H1 (cell line): ENCODE results near the gene GNAL. TPM values are rescaled to one million over a fixed set of nuclear protein-coding genes. Genes with fewer than 3 reads are reported as not detected.

Experiments
- CTCF ChIA-PET: fragments of 300-600 bp; sonication (Branson Sonifier 250); formaldehyde crosslinking; loops from one replicate; lab custom pipeline; 2021; ENCODE audit not compliant: partially characterized antibody; lab: Charles Lee
- POLR2A ChIA-PET: fragments of 300-600 bp; sonication (Branson Sonifier 250); formaldehyde crosslinking; loops from one replicate; lab custom pipeline; 2021; ENCODE audit warnings: inconsistent platforms; ENCODE audit not compliant: partially characterized antibody; lab: Charles Lee
- DNase-seq, 2 experiments: peaks; one replicate each; pipeline versions ENCODE4 v3.0.0 to v3.0.0-alpha.2; 2010 to 2022; ENCODE audit warnings: low spot score in 2 of 2, low read depth in 1 of 2, mixed read lengths in 1 of 2
- FAIRE-seq: peaks from 2 replicates; lab custom pipeline; 2011; peaks lifted over from hg19 to GRCh38; lab: Jason Lieb, UNC
- H2AFZ ChIP-seq: 2 replicates; pipeline ENCODE4 v1.8.1; 2012; ENCODE audit warnings: low read length, inconsistent platforms
- H2AK5ac ChIP-seq: 2 replicates; pipeline ENCODE4 v1.6.1; 2013; ENCODE audit warnings: low read depth, low read length
- H2BK120ac ChIP-seq: replicated peaks from 2 replicates; pipeline ENCODE3; 2013; ENCODE audit warnings: low read depth, low read length, inconsistent platforms
- H2BK12ac ChIP-seq: 2 replicates; pipeline ENCODE4 v1.6.1; 2013; ENCODE audit warnings: low read depth, low read length
- H2BK15ac ChIP-seq: 2 replicates; pipeline ENCODE4 v1.6.1; 2013; ENCODE audit warnings: low read length
- H2BK20ac ChIP-seq: 2 replicates; pipeline ENCODE4 v1.6.1; 2013; ENCODE audit warnings: low read length
- H2BK5ac ChIP-seq: 2 replicates; pipeline ENCODE4 v1.6.1; 2013; ENCODE audit warnings: low read depth, low read length
- H3K14ac ChIP-seq: 2 replicates; pipeline ENCODE4 v1.6.1; 2013; ENCODE audit warnings: inconsistent platforms; ENCODE audit not compliant: insufficient read length
- H3K18ac ChIP-seq: 2 replicates; pipeline ENCODE4 v1.6.1; 2013; ENCODE audit warnings: low read length; ENCODE audit errors: extremely low read depth
- H3K23ac ChIP-seq: 2 replicates; pipeline ENCODE4 v1.6.1; 2013; ENCODE audit warnings: inconsistent platforms; ENCODE audit not compliant: insufficient read length
- H3K23me2 ChIP-seq: 2 replicates; pipeline ENCODE4 v1.6.1; 2013; ENCODE audit warnings: low read depth, low read length
- H3K27ac ChIP-seq: 2 replicates; pipeline ENCODE4 v1.6.1; 2011; ENCODE audit warnings: low read depth, low read length, inconsistent platforms
- H3K27me3 ChIP-seq, 4 experiments: replicated peaks in 1 of 4; 1 replicate in 1 of 4; 2 replicates in 3 of 4; pipeline versions ENCODE4 v1.6.1 to v1.8.1; 2011 to 2013; ENCODE audit warnings: low read length in 3 of 4, mild to moderate bottlenecking in 3 of 4, inconsistent platforms in 2 of 4, mixed read lengths in 2 of 4, moderate library complexity in 1 of 4; ENCODE audit not compliant: control insufficient read depth in 3 of 4, insufficient read depth in 3 of 4; ENCODE audit errors: extremely low read depth in 1 of 4
- H3K36me3 ChIP-seq, 4 experiments: 2 replicates each; pipeline versions ENCODE4 v1.6.1 to v1.8.1; 2011 to 2013; ENCODE audit warnings: mild to moderate bottlenecking in 4 of 4, low read length in 3 of 4, moderate library complexity in 2 of 4, control low read depth in 1 of 4, inconsistent platforms in 1 of 4; ENCODE audit not compliant: insufficient read depth in 4 of 4, control insufficient read depth in 2 of 4
- H3K4ac ChIP-seq: replicated peaks from 2 replicates; pipeline ENCODE3; 2013; ENCODE audit warnings: low read length, low read depth, mixed read lengths, inconsistent platforms; ENCODE audit not compliant: insufficient read length
- H3K4me1 ChIP-seq, 4 experiments: replicated peaks in 1 of 4; 1 replicate in 1 of 4; 2 replicates in 3 of 4; pipeline versions ENCODE4 v1.6.1 to v1.8.1; 2011 to 2013; ENCODE audit warnings: low read length in 3 of 4, inconsistent platforms in 2 of 4, mixed read lengths in 1 of 4; ENCODE audit not compliant: insufficient read depth in 4 of 4, control insufficient read depth in 3 of 4
- H3K4me2 ChIP-seq, 2 experiments: 2 replicates each; pipeline versions ENCODE4 v1.6.1 to v1.8.1; 2011 to 2013; ENCODE audit warnings: low read depth in 2 of 2, low read length in 2 of 2, control low read depth in 1 of 2, inconsistent platforms in 1 of 2, mild to moderate bottlenecking in 1 of 2; ENCODE audit not compliant: insufficient read depth in 1 of 2
- H3K4me3 ChIP-seq, 4 experiments: fragments of 200-600, 300-600 bp in 1 of 4; sonication (generic), shearing (Covaris generic), sonication (Bioruptor Twin) in 1 of 4; 2 replicates each; pipeline versions ENCODE4 v1.5.1 to v1.8.1; 2011 to 2016; ENCODE audit warnings: low read length in 4 of 4, low read depth in 3 of 4, control low read depth in 2 of 4, inconsistent platforms in 2 of 4, mild to moderate bottlenecking in 2 of 4, mixed read lengths in 1 of 4, moderate library complexity in 1 of 4; ENCODE audit not compliant: insufficient read depth in 2 of 4; ENCODE audit errors: extremely low read depth in 1 of 4
- H3K56ac ChIP-seq: replicated peaks from 2 replicates; pipeline ENCODE3; 2013; ENCODE audit warnings: low read depth, mild to moderate bottlenecking, mixed read lengths, low read length, inconsistent platforms; ENCODE audit not compliant: insufficient read length
- H3K79me1 ChIP-seq: 2 replicates; pipeline ENCODE4 v1.6.1; 2013; ENCODE audit warnings: low read depth, low read length, control low read depth
- H3K79me2 ChIP-seq, 2 experiments: 2 replicates each; pipeline versions ENCODE4 v1.6.1 to v1.8.1; 2012 to 2013; ENCODE audit warnings: low read length in 2 of 2, mild to moderate bottlenecking in 2 of 2, inconsistent platforms in 1 of 2; ENCODE audit not compliant: insufficient read depth in 2 of 2, control insufficient read depth in 1 of 2
- H3K9ac ChIP-seq, 4 experiments: replicated peaks in 1 of 4; 1 replicate in 1 of 4; 2 replicates in 3 of 4; pipeline versions ENCODE4 v1.6.1 to v1.8.1; 2011 to 2013; ENCODE audit warnings: low read depth in 3 of 4, low read length in 3 of 4, control low read depth in 2 of 4, mild to moderate bottlenecking in 2 of 4, moderate library complexity in 2 of 4, inconsistent platforms in 1 of 4; ENCODE audit errors: extremely low read depth in 1 of 4
- H3K9me3 ChIP-seq, 2 experiments: 2 replicates each; pipeline versions ENCODE4 v1.6.1 to v1.8.1; 2012 to 2013; ENCODE audit warnings: mild to moderate bottlenecking in 2 of 2, moderate library complexity in 2 of 2, control low read depth in 1 of 2, inconsistent platforms in 1 of 2, low read depth in 1 of 2, low read length in 1 of 2, mixed read lengths in 1 of 2; ENCODE audit not compliant: insufficient read depth in 2 of 2
- H4K20me1 ChIP-seq, 2 experiments: replicated peaks in 1 of 2; 2 replicates each; pipeline versions ENCODE3 to v1.8.1; 2011 to 2013; ENCODE audit warnings: inconsistent platforms in 2 of 2, low read length in 2 of 2, mild to moderate bottlenecking in 1 of 2; ENCODE audit not compliant: insufficient read depth in 2 of 2, control insufficient read depth in 1 of 2
- H4K5ac ChIP-seq: 2 replicates; pipeline ENCODE4 v1.6.1; 2013; ENCODE audit warnings: low read length, low read depth, mixed read lengths, inconsistent platforms; ENCODE audit not compliant: insufficient read length
- H4K8ac ChIP-seq: 2 replicates; pipeline ENCODE4 v1.8.0; 2013; ENCODE audit warnings: mild to moderate bottlenecking, moderate library complexity, low read length, inconsistent platforms; ENCODE audit not compliant: insufficient read depth; ENCODE audit errors: extremely low read depth
- H4K91ac ChIP-seq: replicated peaks from 2 replicates; pipeline ENCODE3; 2013; ENCODE audit warnings: low read length, mixed read lengths, inconsistent platforms; ENCODE audit not compliant: insufficient read length
- KDM4A ChIP-seq: IDR thresholded peaks from one replicate; pipeline ENCODE4 v1.7.1; 2012; ENCODE audit warnings: low read depth, mild to moderate bottlenecking, moderate library complexity, low read length, inconsistent platforms; ENCODE audit not compliant: severe bottlenecking
- POLR2A ChIP-seq, 2 experiments: IDR thresholded peaks; 1 replicate in 1 of 2; 2 replicates in 1 of 2; pipeline ENCODE4 v1.6.1; 2011; ENCODE audit warnings: low read depth in 2 of 2, low read length in 2 of 2, mild to moderate bottlenecking in 2 of 2; ENCODE audit errors: control extremely low read depth in 1 of 2
- YY1 ChIP-seq: IDR thresholded peaks from 2 replicates; pipeline ENCODE4 v1.6.1; 2011; ENCODE audit warnings: low read depth, mild to moderate bottlenecking, low read length
- WGBS, 2 experiments: shearing (Covaris generic) in 1 of 2; methylation state at CpG; one replicate each; pipeline versions ENCODE4 v1.1.6 to v1.1.7; 2013 to 2015; ENCODE audit warnings: low lambda C conversion rate in 2 of 2, mixed read lengths in 2 of 2, inconsistent platforms in 1 of 2, low coverage in 1 of 2, missing lambda C conversion rate in 1 of 2; ENCODE audit not compliant: insufficient replicate concordance in 2 of 2, insufficient coverage in 1 of 2, insufficient read length in 1 of 2; ENCODE audit errors: extremely low coverage in 1 of 2, missing lambda C conversion rate in 1 of 2; 5-methylcytosine and 5-hydroxymethylcytosine counted together
- polyA plus RNA-seq, 7 experiments: library from polyadenylated mRNA; depleted of rRNA in 3 of 7; stranded (reverse) in 5 of 7; unstranded in 2 of 7; fragments of >200 nt in 5 of 7; fragments of 200-250 nt in 2 of 7; gene quantifications; 1 replicate in 5 of 7; 2 replicates in 1 of 7; 4 replicates in 1 of 7; pipeline versions ENCODE4 v1.2.1 to v1.2.3, GENCODE V29; 2011 to 2013; ENCODE audit warnings: missing spikeins in 2 of 7, mixed read lengths in 2 of 7
- total RNA-seq: library from RNA; stranded (reverse); fragmentation: NEBNext Ultra II Directional; extraction: Animal tissue kit (Norgen Biotek cat#: 25700); gene quantifications from 2 replicates; pipeline ENCODE4 v1.2.1, GENCODE V29; 2021

The GNAL gene
- total and polyA plus RNA-seq, 2 of the 8 experiments (the other 6 are each of a cell fraction or from before 2014, with no cell fraction given), result 13.2 to 18.3 TPM

DNA sequence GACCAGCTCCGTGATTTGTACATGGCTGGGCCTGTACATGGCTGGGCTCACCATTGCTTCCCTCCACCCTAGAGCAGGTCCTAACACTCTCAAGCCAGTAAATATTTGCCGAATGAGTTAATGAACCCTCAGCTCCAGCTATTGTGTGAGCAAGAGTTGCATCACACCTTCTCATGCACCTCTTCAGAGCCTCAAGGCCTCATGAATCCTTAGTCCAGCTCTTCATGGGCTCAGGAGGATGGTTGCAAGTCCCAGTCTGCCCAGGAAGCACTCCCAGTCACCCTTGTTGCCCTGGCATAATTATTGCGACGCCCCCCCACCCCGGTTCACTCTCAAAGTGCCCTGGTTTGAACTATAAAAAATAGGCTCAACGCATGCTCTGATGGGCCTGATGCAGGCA lies 30.1 kb upstream of the GNAL start:
- FAIRE-seq (no peak), DNase-seq (no peak)
- no peaks in the 10 kb centered on the region for H4K20me1 ChIP-seq
- H3K79me1 ChIP-seq, result no peaks in the 10 kb centered on the region
- POLR2A ChIA-PET, result no interaction called here
- H3K27ac ChIP-seq, result no peak overlapping the region
- no peak overlapping the region for H2AK5ac ChIP-seq
- no peak overlapping the region; the same call in 1 of the 2 replicates for H2AFZ ChIP-seq
- no peak overlapping the region for H2BK120ac ChIP-seq
- H3K27me3 ChIP-seq, result peaks cover 0 to 8% (median 3%) of the 10 kb centered on the region in 4 experiments; a peak in 4 of 7 replicates
- no peak overlapping the region for H3K4me3 ChIP-seq
- 90% methylated on average over 6 of the region's 6 CpGs; no CpG with 5 or more reads in 1 of the 2 experiments for WGBS, 2 experiments
- H3K4ac ChIP-seq, result no peak overlapping the region
- no peaks in the 10 kb centered on the region for H3K9me3 ChIP-seq
- H3K9ac ChIP-seq, result no peak overlapping the region
- no peak overlapping the region for H3K23ac ChIP-seq
- no peak overlapping the region for H2BK5ac ChIP-seq
- CTCF ChIA-PET, result interaction anchor here (0.7 to 7.7 kb wide), 3 partner anchors 13 to 82 kb away, joined by 3 to 109 read pairs (median 30); no protein-coding TSS in a partner anchor
- no peak overlapping the region for H2BK12ac ChIP-seq
- no peak overlapping the region for H4K91ac ChIP-seq
- H3K36me3 ChIP-seq, result no peaks in the 10 kb centered on the region
- no peaks in the 10 kb centered on the region for H3K79me2 ChIP-seq
- no peak overlapping the region for H4K8ac ChIP-seq
- H2BK20ac ChIP-seq, result no peak overlapping the region
- H2BK15ac ChIP-seq, result no peak overlapping the region
- no peaks in the 10 kb centered on the region for H3K4me1 ChIP-seq
- H3K56ac ChIP-seq, result no peak overlapping the region
- TF ChIP-seq KDM4A, result no peak
- no peak for TF ChIP-seq YY1
- TF ChIP-seq POLR2A (IDR thresholded peaks at IDR 0.05; ENCODE audit: control extremely low read depth in 1 of 2, low read depth in 2 of 2, low read length in 2 of 2), result no peak
- no peak overlapping the region for H3K14ac ChIP-seq
- H3K18ac ChIP-seq, result no peak overlapping the region
- no peak overlapping the region for H4K5ac ChIP-seq
- H3K23me2 ChIP-seq, result no peaks in the 10 kb centered on the region; the same call in 1 of the 2 replicates
- no peak overlapping the region for H3K4me2 ChIP-seq
